GM10266 (cell line): ENCODE data around the gene GRIFIN.

Source experiments
- DNase-seq: peaks from one replicate; pipeline ENCODE4 v3.0.0; 2012; ENCODE audit errors: extremely low spot score
- CTCF ChIP-seq: IDR thresholded peaks from 2 replicates; pipeline ENCODE4 v1.5.1; 2012; ENCODE audit warnings: mild to moderate bottlenecking, low read depth; ENCODE audit not compliant: control insufficient read depth, insufficient read depth; ENCODE audit errors: missing control alignments

The GRIFIN gene

GRCh38 chr7:2502647-2502966, 26.4 kb upstream of the GRIFIN start:
- TF ChIP-seq CTCF: no peak
- DNase-seq: no peak

GRCh38 chr7:2501947-2502646, 25.9 kb upstream of the GRIFIN start:
- TF ChIP-seq CTCF: no peak
- DNase-seq: no peak

GRCh38 chr7:2500701-2501100, 24.5 kb upstream of the GRIFIN start:
- TF ChIP-seq CTCF: no peak
- no peak for DNase-seq

GRCh38 chr7:2499719-2500430, 23.7 kb upstream of the GRIFIN start:
- DNase-seq: no peak
- no peak for TF ChIP-seq CTCF

- TF ChIP-seq CTCF: no peak
- DNase-seq: no peak
Observed at GRCh38 chr7:2499181-2499580, 23.0 kb upstream of the GRIFIN start.

- TF ChIP-seq CTCF: no peak
- DNase-seq: no peak
Observed at GRCh38 chr7:2498708-2499107, 22.5 kb upstream of the GRIFIN start.
